Omental fat pad (tissue), 4 donors: ENCODE data around the gene ERF. TPM values are rescaled to one million over a fixed set of nuclear protein-coding genes. Genes with fewer than 3 reads are reported as not detected.
A peak's percentile ranks its signal among the peaks of the same experiment; 100 is the strongest.

Source experiments
- ATAC-seq: fragments of 150-250 bp; one replicate; pipeline ENCODE4 v1.9.1; 2016; ENCODE audit warnings: mild to moderate bottlenecking, moderate library complexity; ENCODE audit not compliant: low FRiP score
- DNase-seq: peaks from one replicate; pipeline ENCODE4 v3.0.0-alpha.2; 2019; ENCODE audit warnings: low spot score
- CTCF ChIP-seq, 3 donors: fragments of 450-650 bp; IDR thresholded peaks; one replicate each; pipeline ENCODE4 v1.5.1; 2016 to 2017; ENCODE audit warnings: antibody characterized with exemption in 3 of 3, mild to moderate bottlenecking in 3 of 3, moderate library complexity in 2 of 3
- total RNA-seq, 4 donors: library from RNA; depleted of rRNA; stranded (reverse); fragments of >200 nt; gene quantifications; one replicate each; pipeline ENCODE4 v1.1.0, GENCODE V29; 2016

The ERF gene
- total RNA-seq, 4 donors from 2014 or later = 21.2 to 52.8 (median 34.8) TPM

DNA sequence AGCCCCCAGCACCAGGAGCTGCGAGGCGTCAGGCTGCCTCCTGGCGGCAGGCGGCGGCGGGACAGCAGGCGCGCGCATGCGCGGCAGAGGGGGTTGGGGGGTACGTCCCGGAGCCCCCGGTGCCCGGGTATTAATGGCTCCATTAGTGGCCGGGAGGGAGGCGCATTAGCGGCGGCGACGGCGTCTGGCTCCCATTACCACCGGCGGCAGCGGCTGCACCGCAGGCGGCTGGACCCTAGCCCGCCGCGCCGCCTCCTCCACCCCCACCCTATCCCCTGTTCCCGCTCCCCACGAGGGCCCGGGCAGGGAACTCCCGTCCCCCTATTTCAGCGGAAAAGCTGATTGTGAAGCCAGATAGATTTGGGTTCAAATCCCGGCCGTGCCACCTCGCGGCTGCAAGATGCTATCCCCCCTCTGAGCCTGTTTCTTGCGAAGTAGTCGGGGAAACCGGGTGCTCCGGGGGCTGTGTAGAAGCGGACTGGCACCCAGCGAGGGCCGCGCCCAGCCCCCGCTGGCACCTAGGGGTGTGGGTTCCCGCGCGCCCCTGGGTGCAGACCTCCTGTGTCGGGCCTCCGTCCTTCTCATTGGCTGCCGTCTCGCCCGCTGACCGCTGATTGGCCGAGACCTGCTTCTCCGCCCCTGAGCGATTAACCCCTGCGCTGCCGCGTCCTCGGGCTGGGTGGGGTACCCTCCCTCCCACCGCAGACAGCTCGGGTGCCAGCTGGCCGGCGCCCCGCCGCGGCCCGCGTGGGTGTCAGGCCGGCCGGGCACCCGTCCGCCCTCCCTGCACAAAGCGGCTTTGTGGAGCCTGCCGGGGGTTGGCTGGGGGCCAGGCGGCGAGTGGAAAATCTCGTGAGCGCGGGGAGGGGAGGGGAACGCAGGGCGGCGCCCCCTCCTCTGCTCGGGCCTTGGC lies 25.2 kb upstream of the ERF start:
- peak; percentile 51 for ATAC-seq
- TF ChIP-seq CTCF (IDR thresholded peaks at IDR 0.05) = peak in 2 of 3 donors; percentile 41 to 94
- DNase-seq = peak; percentile 89

DNA sequence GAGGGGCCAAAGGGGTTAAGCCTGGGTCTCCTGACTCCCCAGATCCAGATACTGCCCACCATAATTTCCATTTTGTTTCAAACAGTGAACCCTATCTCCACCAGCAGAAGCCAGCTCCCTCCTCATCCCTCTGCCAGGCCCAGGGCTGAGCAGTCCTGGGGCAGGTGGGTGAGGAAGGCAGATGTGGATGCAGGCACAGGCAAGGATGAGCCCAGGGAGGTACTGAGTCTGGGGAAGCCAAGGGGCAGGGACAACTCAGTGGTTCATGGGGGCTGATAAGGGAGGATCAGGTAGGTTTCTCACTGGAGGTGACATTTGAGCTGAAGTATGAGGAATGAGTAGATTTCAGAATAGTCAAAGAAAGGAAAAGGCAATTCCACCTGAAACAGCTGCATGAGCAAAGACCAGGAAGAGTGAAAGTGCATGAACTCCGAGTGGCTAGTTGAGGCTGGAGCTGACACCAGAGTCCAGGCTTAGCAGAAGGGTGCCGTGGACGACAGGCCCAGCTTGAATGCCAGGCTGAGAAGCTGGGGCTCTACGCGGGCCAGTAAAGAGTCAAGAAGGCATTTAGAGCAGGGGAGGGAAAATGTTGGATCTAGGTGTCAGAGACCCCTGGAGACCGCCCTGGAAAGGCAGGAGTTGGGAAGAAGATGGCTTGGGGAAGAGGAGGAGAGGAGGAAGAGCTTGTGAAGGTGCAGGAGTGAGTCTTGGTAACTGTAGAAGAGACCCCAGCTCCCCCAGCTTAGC lies 24.4 kb upstream of the ERF start:
- ATAC-seq (no peak), DNase-seq (no peak)
- no peak for TF ChIP-seq CTCF (IDR thresholded peaks at IDR 0.05)

- DNase-seq (no peak), ATAC-seq (no peak)
- TF ChIP-seq CTCF (IDR thresholded peaks at IDR 0.05) = no peak
These were observed 23.7 kb upstream of the ERF start for GRCh38 chr19:42278452-42279154.

DNA sequence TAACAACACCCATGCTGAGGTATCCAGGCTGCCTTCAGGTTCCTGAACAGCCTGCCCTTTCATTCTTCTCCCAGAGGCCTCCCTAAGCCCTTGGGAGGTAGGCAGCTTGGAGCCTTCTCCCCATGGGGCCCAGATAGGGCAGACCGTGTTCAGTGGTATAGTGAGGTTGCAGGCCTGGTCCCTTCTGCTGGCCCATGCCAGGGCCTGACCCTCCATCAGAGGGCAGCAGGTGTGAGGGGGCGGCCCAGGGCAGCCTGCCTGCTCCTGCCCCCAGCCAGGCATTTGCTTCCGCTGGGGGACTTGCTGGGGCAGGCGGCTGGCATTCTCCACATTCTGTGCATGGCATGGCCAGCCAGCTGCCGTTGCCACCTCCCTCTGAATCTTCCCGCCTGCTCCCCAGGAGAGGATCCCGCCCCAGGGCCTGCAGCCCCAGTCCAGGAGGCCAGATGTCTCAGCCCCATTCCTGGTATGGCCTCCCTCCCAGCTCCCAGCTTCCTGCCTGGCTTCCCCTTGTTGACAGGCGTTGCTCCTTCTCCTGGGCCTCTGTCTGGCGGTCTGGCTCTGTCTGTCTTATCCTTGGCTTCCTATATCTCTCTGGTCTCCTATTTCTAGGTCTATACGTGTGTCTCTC lies 23.0 kb upstream of the ERF start:
- TF ChIP-seq CTCF (IDR thresholded peaks at IDR 0.05) = no peak
- ATAC-seq (no peak), DNase-seq (no peak)

- TF ChIP-seq CTCF (IDR thresholded peaks at IDR 0.05) = no peak
- ATAC-seq = no peak
- no peak for DNase-seq
These were observed 21.9 kb upstream of the ERF start for GRCh38 chr19:42276821-42277220.

DNA sequence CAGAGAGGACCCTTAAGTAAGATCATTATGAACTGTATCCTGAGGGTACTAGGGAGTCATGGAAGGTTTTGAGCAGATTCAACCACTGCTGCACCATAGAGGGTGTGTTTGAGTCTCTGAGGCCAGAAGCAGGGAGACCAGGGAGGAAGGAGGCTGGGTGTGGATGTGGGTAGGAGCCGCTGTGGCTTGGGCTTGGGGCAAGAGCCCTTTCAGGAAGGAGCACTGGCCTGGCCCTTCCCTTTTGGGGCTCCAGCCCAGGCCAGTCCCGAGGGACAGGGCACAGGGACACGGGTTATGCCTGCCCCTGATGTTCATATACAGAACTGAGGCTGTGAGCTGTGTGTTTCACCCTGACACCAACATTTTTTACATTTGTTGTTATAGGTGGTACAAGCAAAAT lies 21.4 kb upstream of the ERF start:
- DNase-seq (no peak), ATAC-seq (no peak)
- no peak for TF ChIP-seq CTCF (IDR thresholded peaks at IDR 0.05)
